ENCODE data around the gene SPEF2.

Gene SPEF2

DNA sequence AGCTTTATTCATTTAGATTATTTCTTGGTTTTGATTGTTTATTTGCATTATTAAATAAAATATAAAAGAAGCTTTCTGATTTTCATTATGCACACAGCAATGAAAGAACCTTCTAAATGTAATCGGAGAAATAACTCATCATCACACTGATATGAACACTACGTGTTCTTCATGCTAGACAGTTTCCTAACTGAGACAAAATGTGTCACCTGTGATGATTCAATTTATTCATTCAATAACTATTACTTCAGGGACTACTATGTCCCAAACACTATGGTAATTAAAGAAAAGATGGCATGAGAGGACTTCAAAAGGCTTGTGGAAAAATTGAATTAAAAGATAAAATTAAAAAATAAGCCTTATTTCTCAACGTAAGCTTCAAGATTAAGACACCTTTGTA, 118.1 kb downstream of the SPEF2 start:
- Histone ChIP-seq H3K9me3 (ENCODE audit: insufficient read depth, low read depth, low read length) (no peaks in the 10 kb centered on the region), H2AFZ (ENCODE audit: insufficient read depth, low read length, poor library complexity) (no peak overlapping the region), H3K36me3 (ENCODE audit: control insufficient read depth in 1 of 2, insufficient read depth in 2 of 2, low read length in 2 of 2) (no peaks in the 10 kb centered on the region), H3K4ac (ENCODE audit: low read depth, low read length) (no peak overlapping the region), H4K91ac (ENCODE audit: low read depth, low read length) (no peak overlapping the region), H4K12ac (ENCODE audit: low read depth, low read length) (no peak overlapping the region), H2AK5ac (ENCODE audit: low read length) (no peak overlapping the region), H3K18ac (ENCODE audit: low read length) (no peak overlapping the region), H3K4me2 (ENCODE audit: low read length) (no peak overlapping the region), H3K4me1 (ENCODE audit: control insufficient read depth in 1 of 2, insufficient read depth in 2 of 2, low read length in 2 of 2) (no peaks in the 10 kb centered on the region), H3K9ac (ENCODE audit: low read length) (no peak overlapping the region), H2BK12ac (ENCODE audit: low read length) (no peak overlapping the region), H3K79me1 (ENCODE audit: low read length) (no peaks in the 10 kb centered on the region), H3K79me2 (ENCODE audit: control insufficient read depth, insufficient read depth, low read length, poor library complexity) (no peaks in the 10 kb centered on the region), H3K27ac (ENCODE audit: low read depth, low read length) (no peak overlapping the region), H2BK120ac (ENCODE audit: insufficient read depth, low read length, poor library complexity) (no peak overlapping the region), H3K27me3 (ENCODE audit: insufficient read depth, low read length) (no peaks in the 10 kb centered on the region), H3K23ac (ENCODE audit: low read length) (no peak overlapping the region), H4K8ac (ENCODE audit: low read depth, low read length) (no peak overlapping the region), H3K4me3 (ENCODE audit: low read depth, low read length) (no peak overlapping the region), H2BK5ac (ENCODE audit: low read depth, low read length, poor library complexity) (no peak overlapping the region), H3K14ac (ENCODE audit: low read length) (no peak overlapping the region)
- WGBS (ENCODE audit: extremely low coverage, insufficient coverage, insufficient read length): no CpG with 5 or more reads among the region's 3 CpGs
- DNase-seq: no peak

DNA sequence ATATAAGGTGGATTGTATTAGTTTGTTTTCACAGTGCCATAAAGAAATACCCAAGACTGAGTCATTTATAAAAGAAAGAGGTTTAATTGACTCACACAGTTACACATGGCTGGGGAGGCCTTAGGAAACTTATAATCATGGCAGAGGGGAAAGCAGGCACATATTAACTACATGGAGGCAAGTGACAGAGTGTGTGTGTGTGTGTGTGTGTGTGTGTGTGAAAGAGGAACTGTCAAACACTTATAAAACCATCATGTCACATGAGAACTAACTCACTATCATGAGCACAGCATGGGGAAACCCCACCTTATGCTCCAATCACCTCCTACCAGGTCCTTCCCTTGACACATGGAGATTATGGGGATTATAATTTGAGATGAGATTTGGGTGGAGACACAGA, 118.6 kb downstream of the SPEF2 start:
- Histone ChIP-seq H3K79me1 (ENCODE audit: low read length) (no peaks in the 10 kb centered on the region), H3K36me3 (ENCODE audit: control insufficient read depth in 1 of 2, insufficient read depth in 2 of 2, low read length in 2 of 2) (no peaks in the 10 kb centered on the region), H4K8ac (ENCODE audit: low read depth, low read length) (no peak overlapping the region), H3K4ac (ENCODE audit: low read depth, low read length) (no peak overlapping the region), H3K9ac (ENCODE audit: low read length) (no peak overlapping the region), H3K27ac (ENCODE audit: low read depth, low read length) (no peak overlapping the region), H3K4me1 (ENCODE audit: control insufficient read depth in 1 of 2, insufficient read depth in 2 of 2, low read length in 2 of 2) (no peaks in the 10 kb centered on the region), H2AK5ac (ENCODE audit: low read length) (no peak overlapping the region), H3K4me3 (ENCODE audit: low read depth, low read length) (no peak overlapping the region), H3K18ac (ENCODE audit: low read length) (no peak overlapping the region), H3K14ac (ENCODE audit: low read length) (no peak overlapping the region), H3K23ac (ENCODE audit: low read length) (no peak overlapping the region), H3K27me3 (ENCODE audit: insufficient read depth, low read length) (no peaks in the 10 kb centered on the region), H2BK120ac (ENCODE audit: insufficient read depth, low read length, poor library complexity) (no peak overlapping the region), H3K9me3 (ENCODE audit: insufficient read depth, low read depth, low read length) (no peaks in the 10 kb centered on the region), H3K4me2 (ENCODE audit: low read length) (no peak overlapping the region), H2AFZ (ENCODE audit: insufficient read depth, low read length, poor library complexity) (no peak overlapping the region), H2BK5ac (ENCODE audit: low read depth, low read length, poor library complexity) (no peak overlapping the region), H2BK12ac (ENCODE audit: low read length) (no peak overlapping the region), H3K79me2 (ENCODE audit: control insufficient read depth, insufficient read depth, low read length, poor library complexity) (no peaks in the 10 kb centered on the region), H4K12ac (ENCODE audit: low read depth, low read length) (no peak overlapping the region), H4K91ac (ENCODE audit: low read depth, low read length) (no peak overlapping the region)
- no peak for DNase-seq

DNA sequence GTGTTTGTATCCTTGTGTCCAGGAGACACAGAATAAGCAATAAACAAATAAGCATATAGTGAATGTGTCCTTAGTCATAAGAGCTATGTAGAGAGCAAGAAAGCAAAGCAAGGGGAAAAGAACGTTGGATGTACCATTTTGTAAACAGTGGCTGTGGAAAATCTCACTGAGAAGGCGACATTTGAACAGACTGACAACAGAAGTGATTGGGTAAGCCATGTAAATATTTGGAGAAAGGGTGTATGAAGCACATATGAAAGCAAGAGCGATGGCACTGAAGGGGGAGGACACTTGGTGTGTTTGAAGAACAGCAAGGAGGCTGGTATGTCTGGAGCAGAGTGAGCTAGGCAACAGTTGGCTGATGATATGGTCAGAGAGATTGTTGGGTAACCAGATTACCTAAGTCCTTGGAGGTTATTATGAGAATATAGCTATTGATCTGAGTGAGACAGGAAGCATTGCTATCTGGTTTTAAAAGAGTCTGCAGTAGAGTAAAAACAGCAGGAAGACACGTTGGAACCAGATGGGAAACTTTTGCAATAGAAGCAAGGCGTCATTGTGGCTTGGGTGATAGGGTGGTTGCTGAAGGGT, 123.6 kb downstream of the SPEF2 start:
- no peak for DNase-seq
- no peak overlapping the region for H2BK120ac ChIP-seq (ENCODE audit: insufficient read depth, low read length, poor library complexity)
- H4K91ac ChIP-seq (ENCODE audit: low read depth, low read length): no peak overlapping the region
- H3K27ac ChIP-seq (ENCODE audit: low read depth, low read length): no peak overlapping the region
- no peaks in the 10 kb centered on the region for H3K9me3 ChIP-seq (ENCODE audit: insufficient read depth, low read depth, low read length)
- H3K27me3 ChIP-seq (ENCODE audit: insufficient read depth, low read length): no peaks in the 10 kb centered on the region
- H3K4ac ChIP-seq (ENCODE audit: low read depth, low read length): no peak overlapping the region
- H3K9ac ChIP-seq (ENCODE audit: low read length): no peak overlapping the region
- H3K23ac ChIP-seq (ENCODE audit: low read length): no peak overlapping the region
- no peak overlapping the region for H3K14ac ChIP-seq (ENCODE audit: low read length)
- H4K12ac ChIP-seq (ENCODE audit: low read depth, low read length): no peak overlapping the region
- no CpG with 5 or more reads among the region's 5 CpGs for WGBS (ENCODE audit: extremely low coverage, insufficient coverage, insufficient read length)
- H2BK12ac ChIP-seq (ENCODE audit: low read length): no peak overlapping the region
- H3K79me1 ChIP-seq (ENCODE audit: low read length): no peaks in the 10 kb centered on the region
- peaks cover 2 to 3% of the 10 kb centered on the region in 2 experiments for H3K4me1 ChIP-seq (ENCODE audit: control insufficient read depth in 1 of 2, insufficient read depth in 2 of 2, low read length in 2 of 2)
- H2AK5ac ChIP-seq (ENCODE audit: low read length): no peak overlapping the region
- H2BK5ac ChIP-seq (ENCODE audit: low read depth, low read length, poor library complexity): no peak overlapping the region
- H3K4me2 ChIP-seq (ENCODE audit: low read length): no peak overlapping the region
- no peak overlapping the region for H4K8ac ChIP-seq (ENCODE audit: low read depth, low read length)
- H3K79me2 ChIP-seq (ENCODE audit: control insufficient read depth, insufficient read depth, low read length, poor library complexity): no peaks in the 10 kb centered on the region
- no peaks in the 10 kb centered on the region for H3K36me3 ChIP-seq (ENCODE audit: control insufficient read depth in 1 of 2, insufficient read depth in 2 of 2, low read length in 2 of 2)
- H2AFZ ChIP-seq (ENCODE audit: insufficient read depth, low read length, poor library complexity): no peak overlapping the region
- no peak overlapping the region for H3K18ac ChIP-seq (ENCODE audit: low read length)
- H3K4me3 ChIP-seq (ENCODE audit: low read depth, low read length): no peak overlapping the region

DNA sequence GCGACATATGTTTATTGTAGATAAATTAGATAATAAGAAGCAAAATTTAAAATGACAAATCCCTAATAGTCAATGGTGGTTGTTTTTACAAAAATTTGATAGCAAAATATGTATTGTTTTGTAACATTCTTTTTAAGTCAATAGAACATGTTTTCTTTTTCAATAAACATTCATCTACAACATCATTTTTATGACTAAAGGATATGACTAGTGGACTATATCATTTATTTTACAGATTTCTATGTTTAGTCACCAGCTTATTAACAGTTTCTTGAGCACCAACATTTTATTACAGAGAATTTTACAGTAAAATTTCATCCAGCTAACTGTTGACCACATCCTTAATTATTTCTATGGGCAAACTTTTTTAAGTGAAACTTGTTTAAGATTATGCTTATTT, 124.3 kb downstream of the SPEF2 start:
- Histone ChIP-seq H3K79me1 (ENCODE audit: low read length) (no peaks in the 10 kb centered on the region), H3K27ac (ENCODE audit: low read depth, low read length) (no peak overlapping the region), H2BK5ac (ENCODE audit: low read depth, low read length, poor library complexity) (no peak overlapping the region), H3K4me3 (ENCODE audit: low read depth, low read length) (no peak overlapping the region), H3K4me1 (ENCODE audit: control insufficient read depth in 1 of 2, insufficient read depth in 2 of 2, low read length in 2 of 2) (peaks cover 2 to 3% of the 10 kb centered on the region in 2 experiments), H3K18ac (ENCODE audit: low read length) (no peak overlapping the region), H3K14ac (ENCODE audit: low read length) (no peak overlapping the region), H2AK5ac (ENCODE audit: low read length) (no peak overlapping the region), H3K79me2 (ENCODE audit: control insufficient read depth, insufficient read depth, low read length, poor library complexity) (no peaks in the 10 kb centered on the region), H3K9me3 (ENCODE audit: insufficient read depth, low read depth, low read length) (no peaks in the 10 kb centered on the region), H2BK12ac (ENCODE audit: low read length) (no peak overlapping the region), H3K27me3 (ENCODE audit: insufficient read depth, low read length) (no peaks in the 10 kb centered on the region), H3K36me3 (ENCODE audit: control insufficient read depth in 1 of 2, insufficient read depth in 2 of 2, low read length in 2 of 2) (no peaks in the 10 kb centered on the region), H4K12ac (ENCODE audit: low read depth, low read length) (no peak overlapping the region), H3K9ac (ENCODE audit: low read length) (no peak overlapping the region), H2AFZ (ENCODE audit: insufficient read depth, low read length, poor library complexity) (no peak overlapping the region), H2BK120ac (ENCODE audit: insufficient read depth, low read length, poor library complexity) (no peak overlapping the region), H3K4ac (ENCODE audit: low read depth, low read length) (no peak overlapping the region), H4K91ac (ENCODE audit: low read depth, low read length) (no peak overlapping the region), H3K23ac (ENCODE audit: low read length) (no peak overlapping the region), H3K4me2 (ENCODE audit: low read length) (no peak overlapping the region), H4K8ac (ENCODE audit: low read depth, low read length) (no peak overlapping the region)
- no peak for DNase-seq
- WGBS (ENCODE audit: extremely low coverage, insufficient coverage, insufficient read length): no CpG with 5 or more reads among the region's 1 CpG

All from trophoblast cell (in vitro differentiated cells and primary cell).